ENCODE results near the gene THUMPD3. TPM values are rescaled to one million over a fixed set of nuclear protein-coding genes. Genes with fewer than 3 reads are reported as not detected.

Gene THUMPD3
- total RNA-seq, 4 donors from 2014 or later: 22.2 to 39.8 (median 25.2) TPM

DNA sequence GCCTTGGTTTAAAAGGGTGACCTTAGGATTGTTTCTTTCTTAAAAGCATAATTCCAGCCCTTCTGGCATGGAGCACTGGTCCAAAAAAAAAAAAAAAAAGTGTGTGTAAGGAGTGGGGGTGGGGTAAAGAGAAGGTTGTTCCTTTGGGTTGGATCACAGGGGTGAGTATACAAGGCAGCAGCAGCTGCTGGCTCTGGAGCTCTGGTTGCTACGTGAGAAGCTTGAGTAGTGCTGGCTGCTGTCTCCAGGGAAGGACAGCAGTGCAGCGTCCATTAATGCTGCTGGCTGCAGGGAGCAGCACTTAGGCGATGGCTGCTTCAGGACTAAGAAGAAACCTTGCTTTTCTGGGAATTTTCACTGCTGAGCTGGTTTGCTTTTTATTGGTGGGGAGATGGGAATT lies 36.9 kb downstream of the THUMPD3 start:
- ATAC-seq: peak; percentile 53 to 57

DNA sequence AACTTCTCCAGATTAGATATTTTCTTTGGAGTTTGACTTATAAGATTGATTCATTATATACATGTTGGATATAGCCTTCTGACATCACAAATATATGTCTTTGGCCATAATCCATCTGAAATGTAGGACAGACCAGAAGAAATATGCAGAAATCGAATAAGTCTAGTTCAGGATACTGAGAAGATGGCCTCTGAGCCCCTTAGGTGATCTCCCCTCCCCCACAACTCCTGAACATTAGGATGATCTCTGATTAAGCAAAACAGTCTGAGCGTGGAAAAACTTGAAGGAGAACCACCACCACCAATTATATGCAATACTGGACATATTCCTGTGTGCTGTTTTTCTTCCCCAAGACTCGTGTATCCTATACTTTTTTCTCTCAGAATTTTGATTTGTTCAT lies 37.8 kb downstream of the THUMPD3 start:
- Histone ChIP-seq H3K9me3 (no peaks in the 10 kb centered on the region), H3K27ac (peak overlapping the region; percentile 97 to 100 (median 99)), H3K4me3 (peak overlapping the region in 1 of 4 donors; percentile 93), H3K36me3 (no peaks in the 10 kb centered on the region), H3K4me1 (peaks cover 64 to 73% of the 10 kb centered on the region in 2 donors), H3K27me3 (no peaks in the 10 kb centered on the region)
- in situ Hi-C loops (cut with MboI; ENCODE audit: low sequenced_read_pairs in 4 of 4): no loop called here
- TF ChIP-seq, protein P1, sequence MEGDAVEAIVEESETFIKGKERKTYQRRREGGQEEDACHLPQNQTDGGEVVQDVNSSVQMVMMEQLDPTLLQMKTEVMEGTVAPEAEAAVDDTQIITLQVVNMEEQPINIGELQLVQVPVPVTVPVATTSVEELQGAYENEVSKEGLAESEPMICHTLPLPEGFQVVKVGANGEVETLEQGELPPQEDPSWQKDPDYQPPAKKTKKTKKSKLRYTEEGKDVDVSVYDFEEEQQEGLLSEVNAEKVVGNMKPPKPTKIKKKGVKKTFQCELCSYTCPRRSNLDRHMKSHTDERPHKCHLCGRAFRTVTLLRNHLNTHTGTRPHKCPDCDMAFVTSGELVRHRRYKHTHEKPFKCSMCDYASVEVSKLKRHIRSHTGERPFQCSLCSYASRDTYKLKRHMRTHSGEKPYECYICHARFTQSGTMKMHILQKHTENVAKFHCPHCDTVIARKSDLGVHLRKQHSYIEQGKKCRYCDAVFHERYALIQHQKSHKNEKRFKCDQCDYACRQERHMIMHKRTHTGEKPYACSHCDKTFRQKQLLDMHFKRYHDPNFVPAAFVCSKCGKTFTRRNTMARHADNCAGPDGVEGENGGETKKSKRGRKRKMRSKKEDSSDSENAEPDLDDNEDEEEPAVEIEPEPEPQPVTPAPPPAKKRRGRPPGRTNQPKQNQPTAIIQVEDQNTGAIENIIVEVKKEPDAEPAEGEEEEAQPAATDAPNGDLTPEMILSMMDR (IDR thresholded peaks at IDR 0.05 in 4 of 5, conservative IDR thresholded peaks at IDR 0.05 in 1 of 5): no peak
- no peak for TF ChIP-seq POLR2A (IDR thresholded peaks at IDR 0.05)
- ATAC-seq (no peak), DNase-seq (no peak)
- intact Hi-C loops (cut with DNase I; ENCODE audit: low total_unique reads): no loop called here

More for the DNA sequence above, 36.9 kb downstream of the THUMPD3 start:
- Histone ChIP-seq H3K36me3 (no peaks in the 10 kb centered on the region), H3K27ac (peak overlapping the region; percentile 97 to 100 (median 99)), H3K27me3 (no peaks in the 10 kb centered on the region), H3K9me3 (no peaks in the 10 kb centered on the region), H3K4me1 (peaks cover 64 to 73% of the 10 kb centered on the region in 2 donors), H3K4me3 (peak overlapping the region; percentile 80 to 94 (median 90))
- intact Hi-C loops (cut with DNase I; ENCODE audit: low total_unique reads): loop anchor here (5.0 to 10.0 kb wide), 4 partner anchors 152 to 802 kb away; partner anchors contain the start of gene SRGAP3
- peak; percentile 85 to 95 for DNase-seq
- in situ Hi-C loops (cut with MboI; ENCODE audit: low sequenced_read_pairs in 4 of 4): no loop called here
- TF ChIP-seq POLR2A (IDR thresholded peaks at IDR 0.05): peak; percentile 14 to 48
- TF ChIP-seq, protein P1 (IDR thresholded peaks at IDR 0.05 in 4 of 5, conservative IDR thresholded peaks at IDR 0.05 in 1 of 5): no peak

DNA sequence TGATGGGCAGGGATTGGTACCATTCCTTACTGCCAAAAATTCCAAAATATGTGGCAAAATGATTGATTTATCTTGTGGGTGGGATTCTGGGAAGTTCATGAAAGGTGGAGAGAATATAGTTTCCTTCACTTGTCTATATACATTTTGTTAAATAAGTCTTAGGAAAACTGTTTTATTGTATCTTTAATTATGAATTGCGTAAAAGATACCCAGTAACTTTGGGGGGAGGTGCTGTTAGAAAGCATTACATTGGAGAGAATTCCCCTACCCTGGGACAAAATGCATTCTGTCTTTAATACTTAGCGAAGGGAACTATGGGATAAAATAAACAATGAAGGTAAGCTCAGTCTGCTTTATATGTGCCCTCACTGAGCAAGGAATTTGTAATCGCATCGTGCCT lies 39.1 kb downstream of the THUMPD3 start:
- no peaks in the 10 kb centered on the region for H3K9me3 ChIP-seq
- in situ Hi-C loops (cut with MboI; ENCODE audit: low sequenced_read_pairs in 4 of 4): no loop called here
- peaks cover 77 to 81% of the 10 kb centered on the region in 2 donors for H3K4me1 ChIP-seq
- intact Hi-C loops (cut with DNase I; ENCODE audit: low total_unique reads): no loop called here
- no peaks in the 10 kb centered on the region for H3K27me3 ChIP-seq
- ATAC-seq (no peak), DNase-seq (no peak)
- TF ChIP-seq, protein P1 (IDR thresholded peaks at IDR 0.05 in 4 of 5, conservative IDR thresholded peaks at IDR 0.05 in 1 of 5): no peak
- no peak for TF ChIP-seq POLR2A (IDR thresholded peaks at IDR 0.05)
- peak overlapping the region; percentile 97 to 100 (median 99) for H3K27ac ChIP-seq
- no peaks in the 10 kb centered on the region for H3K36me3 ChIP-seq
- H3K4me3 ChIP-seq: peak overlapping the region in 1 of 4 donors; percentile 12

DNA sequence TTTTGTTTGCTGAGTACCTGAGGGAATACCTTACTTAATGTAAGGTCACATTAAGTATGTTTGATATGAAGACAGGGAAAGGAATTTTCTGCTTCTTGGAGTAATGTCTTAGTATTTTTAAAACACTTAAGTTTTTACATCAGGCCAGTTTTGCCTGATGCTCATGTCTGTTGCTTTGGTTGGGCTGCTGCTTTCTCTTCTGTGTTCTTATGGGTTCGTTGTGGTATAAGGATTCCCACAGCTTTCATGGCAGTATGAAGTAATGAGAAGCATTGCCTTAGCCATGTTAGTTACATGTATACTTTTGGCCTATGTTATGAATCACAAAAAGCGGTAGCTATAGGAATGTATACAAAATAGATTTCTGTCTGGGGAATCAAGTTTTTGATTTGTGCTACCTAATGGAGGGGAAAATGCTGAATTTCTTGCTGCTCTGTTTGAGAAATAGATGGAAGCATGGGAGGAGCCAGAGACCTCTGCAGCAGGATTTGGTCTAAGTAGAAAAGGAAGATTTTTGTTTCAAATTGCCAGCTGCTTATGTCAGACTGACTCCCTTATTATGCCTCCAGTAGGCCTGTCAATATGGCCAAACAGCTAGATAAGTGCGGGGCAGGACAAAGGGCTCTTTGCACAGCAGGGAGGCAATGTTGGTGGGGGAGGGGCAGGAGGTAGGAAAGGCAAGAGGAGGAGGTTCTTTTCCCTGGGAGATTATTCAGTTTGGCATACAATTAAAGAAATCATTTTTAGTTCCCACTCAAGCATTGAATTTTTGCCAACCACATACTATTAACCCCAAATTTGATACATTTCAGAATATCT lies 39.8 kb downstream of the THUMPD3 start:
- DNase-seq: no peak

More for the DNA sequence above, 39.8 kb downstream of the THUMPD3 start:
- peaks cover 83 to 87% of the 10 kb centered on the region in 2 donors for H3K4me1 ChIP-seq
- H3K4me3 ChIP-seq: peak overlapping the region in 1 of 4 donors; percentile 12
- intact Hi-C loops (cut with DNase I; ENCODE audit: low total_unique reads) (no loop called here), in situ Hi-C loops (cut with MboI; ENCODE audit: low sequenced_read_pairs in 4 of 4) (no loop called here)
- TF ChIP-seq POLR2A (IDR thresholded peaks at IDR 0.05): no peak
- TF ChIP-seq, protein P1 (IDR thresholded peaks at IDR 0.05 in 4 of 5, conservative IDR thresholded peaks at IDR 0.05 in 1 of 5): no peak
- H3K27ac ChIP-seq: peak overlapping the region; percentile 97 to 100 (median 99)
- H3K9me3 ChIP-seq: no peaks in the 10 kb centered on the region
- H3K36me3 ChIP-seq: no peaks in the 10 kb centered on the region
- no peak for ATAC-seq
- no peaks in the 10 kb centered on the region for H3K27me3 ChIP-seq
